OCI-LY7 (cell line): Measurements from ENCODE around the gene PGC. TPM values are rescaled to one million over a fixed set of nuclear protein-coding genes. Genes with fewer than 3 reads are reported as not detected.
A peak's percentile ranks its signal among the peaks of the same experiment; 100 is the strongest.

Experiments used
- BruUV-seq: library from RNA; stranded (reverse); fragments of 400-500 nt; replicated peaks from 2 replicates; lab custom pipeline; 2021; lab: Mats Ljungman, UMichigan
- CTCF ChIA-PET: fragments of 300-600 bp; sonication (Branson Sonifier 250); formaldehyde crosslinking; loops from one replicate; lab custom pipeline; 2022; ENCODE audit warnings: antibody characterized with exemption; ENCODE audit not compliant: unreplicated experiment; lab: Charles Lee
- POLR2A ChIA-PET: fragments of 300-600 bp; sonication (Branson Sonifier 250); formaldehyde crosslinking; loops from one replicate; lab custom pipeline; 2022; ENCODE audit warnings: antibody characterized with exemption; lab: Charles Lee
- DNase-seq: peaks from one replicate; pipeline ENCODE4 v3.0.0-alpha.2; 2015; ENCODE audit warnings: low spot score
- H2AFZ ChIP-seq: fragments of 200-600 bp; sonication (generic), shearing (Covaris generic); 2 replicates; pipeline ENCODE4 v1.6.1; 2014; ENCODE audit warnings: mild to moderate bottlenecking, antibody characterized with exemption, low read length, moderate library complexity
- H3K27ac ChIP-seq: fragments of 200-600 bp; sonication (generic); 2 replicates; pipeline ENCODE4 v1.5.1; 2014; ENCODE audit warnings: mixed run types, low read depth, mild to moderate bottlenecking, moderate library complexity, low read length, inconsistent platforms; ENCODE audit not compliant: poor library complexity, severe bottlenecking
- H3K36me3 ChIP-seq: fragments of 200-600 bp; sonication (generic); 2 replicates; pipeline ENCODE4 v1.6.1; 2014; ENCODE audit warnings: mild to moderate bottlenecking, antibody characterized with exemption, low read length, moderate library complexity, mixed read lengths; ENCODE audit not compliant: insufficient read depth
- H3K4me1 ChIP-seq: fragments of 200-600 bp; sonication (generic); 2 replicates; pipeline ENCODE4 v1.5.1; 2014; ENCODE audit warnings: mild to moderate bottlenecking, low read length; ENCODE audit not compliant: insufficient read depth, poor library complexity, severe bottlenecking
- H3K4me2 ChIP-seq: fragments of 200-600 bp; sonication (generic); 2 replicates; pipeline ENCODE4 v1.6.1; 2014; ENCODE audit warnings: mild to moderate bottlenecking, low read length
- H3K4me3 ChIP-seq: fragments of 200-600 bp; sonication (generic); 2 replicates; pipeline ENCODE4 v1.5.1; 2014; ENCODE audit warnings: mild to moderate bottlenecking, low read depth, low read length; ENCODE audit not compliant: poor library complexity, severe bottlenecking
- H3K79me2 ChIP-seq: fragments of 200-600 bp; sonication (generic); 2 replicates; pipeline ENCODE4 v1.6.1; 2016; ENCODE audit warnings: low read depth, mild to moderate bottlenecking, low read length, moderate library complexity, mixed read lengths; ENCODE audit not compliant: insufficient read depth
- H3K9me2 ChIP-seq: fragments of 200-600 bp; sonication (generic); 2 replicates; pipeline ENCODE4 v1.6.1; 2016; ENCODE audit warnings: mild to moderate bottlenecking, low read length, mixed read lengths; ENCODE audit not compliant: insufficient read depth
- H3K9me3 ChIP-seq: fragments of 200-600 bp; sonication (generic); 2 replicates; pipeline ENCODE4 v1.6.1; 2014; ENCODE audit warnings: mild to moderate bottlenecking, mixed run types, low read length, mixed read lengths
- H4K20me1 ChIP-seq: fragments of 200-600 bp; sonication (generic); 2 replicates; pipeline ENCODE4 v1.6.1; 2014; ENCODE audit warnings: mild to moderate bottlenecking, antibody characterized with exemption, low read length, moderate library complexity, mixed read lengths; ENCODE audit not compliant: insufficient read depth
- CTCF ChIP-seq: fragments of 200-600 bp; sonication (generic); conservative IDR thresholded peaks from 2 replicates; pipeline ENCODE4 v1.5.1; 2014; ENCODE audit warnings: mild to moderate bottlenecking, antibody characterized with exemption, low read length, moderate library complexity, mixed read lengths
- EZH2phosphoT487 ChIP-seq: fragments of 200-600 bp; sonication (generic); IDR thresholded peaks from 2 replicates; pipeline ENCODE4 v1.6.1; 2018; ENCODE audit warnings: low read depth, borderline replicate concordance, mild to moderate bottlenecking, mixed run types, antibody characterized with exemption, low read length, moderate library complexity, mixed read lengths
- intact Hi-C: fragments of 100-400 bp; cut with micrococcal nuclease; formaldehyde crosslinking; loops from one replicate; pipeline ENCODE4 v1.10.0; 2022; ENCODE audit not compliant: unreplicated experiment
- total RNA-seq, 2 experiments: library from RNA; depleted of rRNA in 1 of 2; stranded (reverse); fragments of >200 nt in 1 of 2; shearing (Covaris generic) in 1 of 2; gene quantifications; 2 replicates each; pipeline ENCODE4 v1.2.3, GENCODE V29; 2014 to 2022

PGC gene
- total RNA-seq, 2 experiments from 2014 or later = not detected

GRCh38 chr6:41777551-41778285 is 30.5 kb upstream of the PGC start:
- Histone ChIP-seq H3K9me2 (no peaks in the 10 kb centered on the region), H3K27ac (no peak overlapping the region), H4K20me1 (no peaks in the 10 kb centered on the region), H3K4me1 (peaks cover 17% of the 10 kb centered on the region), H3K36me3 (peaks cover 18% of the 10 kb centered on the region), H3K9me3 (no peaks in the 10 kb centered on the region), H3K79me2 (no peaks in the 10 kb centered on the region; the same call in 1 of the 2 replicates), H2AFZ (no peak overlapping the region), H3K4me3 (no peak overlapping the region), H3K4me2 (0 out of 2 replicates have a peak overlapping the region, but pooled peaks have one; percentile 88)
- ChIA-PET POLR2A (no interaction called here), CTCF (interaction anchor here (0.7 kb wide), 1 partner anchor 44 kb away, joined by 4 read pairs; no protein-coding TSS in a partner anchor)
- TF ChIP-seq EZH2phosphoT487 = no peak
- no peak for TF ChIP-seq CTCF
- intact Hi-C loops = loop anchor here (5.0 kb wide), 2 partner anchors 70 to 95 kb away; no protein-coding TSS in a partner anchor
- DNase-seq = no peak
- BruUV-seq = no TSS peak

- Histone ChIP-seq H3K36me3 (peaks cover 40% of the 10 kb centered on the region), H3K4me1 (peaks cover 5% of the 10 kb centered on the region), H4K20me1 (no peaks in the 10 kb centered on the region), H2AFZ (no peak overlapping the region), H3K9me2 (no peaks in the 10 kb centered on the region), H3K4me2 (no peak overlapping the region), H3K4me3 (no peak overlapping the region), H3K27ac (no peak overlapping the region), H3K79me2 (no peaks in the 10 kb centered on the region; the same call in 1 of the 2 replicates), H3K9me3 (no peaks in the 10 kb centered on the region)
- TF ChIP-seq EZH2phosphoT487 (no peak), CTCF (no peak)
- BruUV-seq = no TSS peak
- DNase-seq = no peak
- POLR2A ChIA-PET = no interaction called here
- CTCF ChIA-PET = interaction anchor here (0.7 kb wide), 1 partner anchor 58 kb away, joined by 4 read pairs; no protein-coding TSS in a partner anchor
- intact Hi-C loops = loop anchor here (5.0 kb wide), 2 partner anchors 68 to 93 kb away; no protein-coding TSS in a partner anchor
These were observed 28.2 kb upstream of the PGC start for GRCh38 chr6:41775293-41775882.
